Head of caudate nucleus (tissue), 42 donors: ENCODE measurements around the gene MBD5.

ENCODE experiments used
- DNase-seq, 42 donors: peaks; one replicate each; pipeline versions ENCODE4 v3.0.0 to v3.0.0-alpha.2; 2020 to 2021; ENCODE audit warnings: mixed read lengths in 7 of 42
- intact Hi-C: fragments of 100-400 bp; cut with DNase I; formaldehyde crosslinking; loops from one replicate; pipeline ENCODE4 v1.15.0; 2022

MBD5 gene

DNA sequence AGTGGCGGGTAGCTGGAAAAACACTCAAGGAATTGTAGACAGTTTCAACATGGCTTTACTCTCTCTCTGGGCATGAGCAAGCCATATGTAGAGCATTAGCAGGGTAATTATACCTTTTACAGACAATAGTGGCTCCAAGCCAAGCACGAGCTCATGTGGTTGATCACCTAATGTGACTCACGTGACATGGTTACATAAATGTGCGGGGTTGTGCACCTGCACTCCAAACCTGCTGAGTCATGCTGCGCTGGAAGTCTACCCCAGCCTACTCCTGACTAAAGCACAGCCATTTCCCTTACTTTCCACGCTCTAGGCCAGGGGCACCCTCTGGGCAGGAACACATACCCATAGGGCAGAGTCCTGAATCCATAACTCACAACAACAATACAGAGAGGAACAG lies 232.8 kb downstream of the MBD5 start:
- intact Hi-C loops: no loop called here
- no peak for DNase-seq

DNA sequence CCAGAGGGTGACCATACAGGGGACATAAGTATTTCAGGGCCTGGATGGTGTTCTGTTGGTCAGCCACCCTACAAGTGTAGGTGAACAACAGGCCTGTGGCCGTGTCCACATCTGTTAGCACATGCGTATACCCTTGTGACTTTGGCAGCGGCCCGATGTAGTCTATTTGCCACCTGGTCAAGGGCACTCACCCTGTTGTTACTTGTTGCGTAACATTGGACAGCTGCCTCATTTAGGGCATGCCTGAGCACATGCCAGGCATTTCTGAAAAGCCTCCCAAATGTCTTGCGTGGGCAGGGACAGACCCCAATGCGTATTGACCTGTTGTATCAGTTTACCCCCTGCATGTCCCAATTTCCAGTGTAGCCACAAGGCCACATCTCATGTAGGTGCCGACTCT lies 235.0 kb downstream of the MBD5 start:
- DNase-seq: no peak
- intact Hi-C loops: no loop called here

DNA sequence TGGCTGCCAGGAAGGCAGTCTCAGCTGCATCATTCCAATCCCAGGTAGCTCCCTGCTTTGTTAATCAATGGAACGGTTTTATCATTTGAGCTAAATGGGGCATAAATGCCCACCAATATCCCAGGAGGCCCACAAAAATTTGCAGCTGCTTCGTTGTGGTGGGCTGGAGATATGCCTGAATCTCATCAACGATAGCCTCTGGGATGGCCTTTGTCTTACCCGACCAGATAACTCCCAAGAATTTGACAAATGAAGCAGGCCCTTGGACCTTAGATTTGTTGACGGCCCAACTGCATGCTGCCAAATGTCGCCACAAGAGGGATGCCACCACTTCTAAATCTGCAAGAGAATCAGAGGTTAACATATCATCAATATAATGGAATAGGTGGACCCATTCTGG lies 236.4 kb downstream of the MBD5 start:
- intact Hi-C loops: no loop called here
- DNase-seq: no peak

DNA sequence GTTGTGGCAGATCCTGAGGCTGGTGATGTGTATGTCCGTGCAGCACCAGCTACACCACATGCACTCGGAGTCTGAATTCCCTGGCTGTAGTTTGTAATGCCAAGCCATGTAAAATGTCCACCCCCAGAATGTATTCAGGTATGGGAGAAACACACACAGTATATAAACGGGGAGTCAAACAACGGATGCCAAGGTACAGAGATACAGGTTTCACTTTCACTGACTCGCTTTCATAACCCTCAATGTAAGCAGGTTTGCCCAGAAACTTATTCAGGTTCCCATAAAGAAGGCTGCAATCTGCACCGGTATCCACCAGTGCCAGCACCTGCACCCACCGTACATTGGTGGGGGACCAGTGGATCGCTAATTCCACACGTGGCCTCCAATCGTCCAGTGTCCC lies 237.2 kb downstream of the MBD5 start:
- intact Hi-C loops: no loop called here
- DNase-seq: no peak

DNA sequence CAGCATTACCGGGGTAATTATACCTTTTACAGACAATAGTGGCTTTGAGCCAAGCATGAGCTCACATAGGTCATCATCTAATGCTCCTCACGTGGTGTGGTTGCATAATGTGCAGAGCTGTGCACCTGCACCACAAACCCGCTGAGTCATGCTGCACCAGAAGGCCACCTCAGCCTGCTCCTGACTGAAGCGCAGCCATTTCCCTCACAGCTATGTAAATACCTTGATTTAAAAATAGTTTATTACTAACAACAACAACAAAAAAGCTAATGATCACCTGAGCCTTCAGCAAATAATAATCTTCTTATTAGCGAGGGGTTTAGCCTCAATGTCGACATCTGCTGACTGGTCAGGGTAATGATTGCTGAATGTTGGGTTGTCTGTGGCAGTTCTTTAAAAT lies 238.8 kb downstream of the MBD5 start:
- intact Hi-C loops: no loop called here

DNA sequence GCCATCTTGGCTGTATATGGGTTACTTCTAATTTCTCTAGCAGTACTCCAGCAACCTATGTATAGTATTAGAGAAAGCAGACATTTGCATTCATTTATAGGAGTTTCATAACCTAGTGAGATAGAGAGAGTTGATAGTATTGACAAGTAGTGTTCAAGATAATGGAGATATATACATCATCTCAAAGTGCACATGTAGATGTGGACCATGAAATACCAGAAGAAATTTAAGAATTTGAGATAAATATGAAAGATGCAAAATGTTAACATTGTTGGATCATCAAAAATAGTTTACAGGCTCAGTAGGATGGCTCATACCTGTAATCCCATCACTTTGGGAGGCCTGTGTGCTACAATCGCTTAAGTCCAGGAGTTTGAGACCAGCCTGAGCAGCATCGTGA lies 243.0 kb downstream of the MBD5 start:
- DNase-seq: no peak
- intact Hi-C loops: no loop called here

More for the DNA sequence above, 238.8 kb downstream of the MBD5 start:
- DNase-seq: no peak

DNA sequence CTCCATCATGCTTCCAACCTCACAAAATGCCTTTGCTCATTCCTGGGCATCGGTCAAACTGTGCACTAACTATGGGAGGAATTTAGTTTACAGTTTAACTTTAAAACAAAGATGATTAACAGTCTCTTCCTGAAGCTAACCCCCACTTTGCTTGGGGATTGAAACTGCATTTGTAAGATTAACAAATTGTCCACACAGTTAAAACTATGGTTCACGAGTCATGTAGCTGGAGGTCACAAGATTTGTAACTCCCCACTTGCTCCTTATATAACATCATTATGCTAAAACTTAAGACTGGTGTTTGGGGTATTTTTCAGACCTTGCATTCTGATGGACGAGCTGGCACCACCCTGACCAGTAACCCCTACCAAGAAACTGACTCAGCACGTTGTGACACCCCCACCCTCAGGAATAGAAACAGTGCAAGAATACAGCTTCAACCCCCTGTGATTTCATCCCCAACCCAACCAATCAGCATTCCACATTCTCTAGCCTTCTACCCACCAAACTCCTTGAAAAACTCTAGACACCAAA lies 252.3 kb downstream of the MBD5 start:
- intact Hi-C loops: no loop called here
- DNase-seq: no peak

DNA sequence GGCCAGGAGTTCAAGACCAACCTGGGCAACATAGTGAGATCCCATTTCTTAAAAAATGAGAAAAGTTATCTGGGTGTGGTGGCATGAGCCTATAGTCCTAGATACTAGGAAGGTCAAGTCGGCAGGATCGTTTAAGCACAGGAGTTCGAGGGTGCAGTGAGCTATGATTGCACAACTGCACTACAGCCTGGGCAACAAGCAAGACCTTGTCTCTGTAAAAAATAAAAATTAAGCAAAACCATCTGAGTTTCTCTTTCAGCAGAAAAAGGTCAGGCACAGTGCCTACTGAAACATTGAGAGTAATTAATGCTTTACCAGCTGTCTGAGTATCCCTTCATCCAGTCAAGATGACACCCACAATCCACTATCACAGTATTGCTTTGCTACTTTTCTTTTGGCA lies 258.3 kb downstream of the MBD5 start:
- DNase-seq: no peak
- intact Hi-C loops: no loop called here

DNA sequence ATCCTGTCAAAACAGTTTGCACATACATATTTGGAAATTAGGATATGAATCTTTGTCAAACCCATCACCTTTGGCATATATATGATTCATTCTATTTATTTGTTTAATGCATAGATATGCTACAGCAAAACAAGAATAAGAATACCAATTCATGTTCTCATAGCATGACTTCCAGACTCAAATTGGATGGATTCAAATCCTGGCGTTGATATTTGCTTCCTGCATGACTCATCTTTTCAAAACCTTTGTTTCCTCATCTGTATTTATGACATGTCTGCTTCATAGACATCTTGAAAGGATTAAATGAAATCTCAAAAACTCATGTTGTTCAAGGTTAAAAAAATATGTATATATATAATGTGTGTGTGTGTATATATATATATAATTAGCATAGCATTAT lies 261.3 kb downstream of the MBD5 start:
- intact Hi-C loops: no loop called here

DNA sequence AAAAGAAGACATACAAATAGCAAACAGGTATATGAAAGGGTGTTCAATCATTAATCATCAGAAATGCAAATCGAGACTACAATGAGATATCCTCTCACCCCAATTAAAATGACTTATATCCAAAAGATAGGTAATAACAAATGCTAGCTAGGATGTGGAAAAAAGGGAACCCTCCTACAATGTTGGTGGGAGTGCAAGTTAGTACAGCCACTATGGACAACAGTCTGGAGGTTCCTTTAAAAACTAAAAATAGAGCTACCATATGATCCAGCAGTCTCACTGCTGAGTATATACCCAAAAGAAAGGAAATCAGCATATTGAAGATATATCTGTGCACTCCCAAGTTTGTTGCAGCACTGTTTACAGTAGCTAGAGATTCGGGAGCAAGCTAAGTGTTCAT lies 271.5 kb downstream of the MBD5 start:
- intact Hi-C loops: no loop called here
- DNase-seq: no peak

More for the DNA sequence above, 261.3 kb downstream of the MBD5 start:
- DNase-seq: no peak

DNA sequence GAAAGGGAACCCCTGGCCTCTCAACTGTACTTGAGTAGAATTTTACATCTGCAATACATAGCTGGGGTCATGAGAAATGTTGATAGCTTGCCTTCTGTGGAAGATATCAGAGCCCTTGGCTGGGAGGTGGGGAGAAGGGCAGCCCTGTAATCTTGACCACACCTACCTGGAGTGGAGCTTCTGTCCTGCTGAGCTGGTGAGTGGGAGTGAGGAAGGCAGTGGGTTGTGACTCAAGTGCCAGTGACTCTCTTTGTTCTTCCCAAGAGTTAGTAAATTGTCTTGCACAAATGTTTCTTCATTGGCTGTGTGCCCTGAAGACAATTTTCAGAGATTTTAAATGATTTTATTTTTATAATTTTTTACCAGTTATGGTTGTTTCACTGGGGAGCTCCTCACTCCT lies 277.3 kb downstream of the MBD5 start:
- DNase-seq: no peak
- intact Hi-C loops: no loop called here

DNA sequence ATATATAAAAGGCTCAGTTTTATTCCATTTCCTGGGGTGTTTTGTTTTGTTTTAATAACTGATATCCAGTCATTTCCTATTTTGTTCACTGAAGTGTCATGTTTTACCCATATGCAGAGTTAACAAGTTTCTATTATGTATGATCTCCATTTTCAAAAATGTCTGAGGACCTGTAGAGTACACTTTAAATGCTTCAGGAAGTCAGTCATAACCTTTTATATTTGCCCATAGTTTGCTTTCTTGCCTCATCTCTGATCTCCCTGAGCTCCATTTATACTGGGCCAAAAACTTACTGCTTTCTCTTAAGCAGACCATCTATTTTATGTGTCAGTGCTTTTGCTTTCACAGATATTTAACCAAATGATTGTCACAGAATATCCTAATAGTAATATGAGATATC lies 278.7 kb downstream of the MBD5 start:
- intact Hi-C loops: no loop called here
- DNase-seq: no peak

DNA sequence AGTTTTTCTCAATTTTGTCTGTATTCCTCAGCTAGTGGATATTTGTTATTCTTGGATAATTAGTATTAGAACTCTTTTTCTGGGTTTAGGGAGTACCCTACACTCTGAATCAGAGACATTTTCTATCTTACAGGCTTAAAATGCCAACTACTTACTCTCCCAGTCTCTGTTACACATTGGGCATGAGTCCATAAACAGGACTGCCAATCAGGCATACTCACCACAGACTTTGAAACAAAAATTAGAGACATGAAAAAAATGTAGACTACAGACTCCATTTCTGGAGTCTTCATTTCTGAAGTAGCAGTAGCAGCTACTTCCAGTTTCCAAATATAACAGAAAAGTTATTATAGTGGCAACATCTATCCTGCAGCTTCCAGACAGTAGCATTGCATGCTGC lies 279.7 kb downstream of the MBD5 start:
- DNase-seq: no peak
- intact Hi-C loops: no loop called here

DNA sequence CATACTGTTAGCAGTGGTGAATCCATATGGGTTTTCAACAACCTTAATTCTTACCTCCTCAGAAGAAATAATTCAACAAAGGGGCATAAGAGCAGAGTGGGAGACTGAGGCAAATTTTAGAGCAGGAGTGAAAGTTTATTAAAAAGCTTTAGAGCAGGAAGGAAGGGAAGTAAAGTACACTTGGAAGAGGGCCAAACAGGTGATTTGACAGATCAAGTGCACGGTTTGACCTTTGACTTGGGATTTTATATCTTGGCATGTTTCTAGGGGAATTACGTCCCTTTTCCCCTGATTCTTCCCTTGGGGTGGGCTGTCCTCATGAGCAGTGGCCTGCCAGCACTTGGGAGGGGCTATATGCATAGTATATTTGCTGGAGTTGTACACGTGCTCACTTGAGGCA lies 280.5 kb downstream of the MBD5 start:
- no peak for DNase-seq
- intact Hi-C loops: no loop called here

DNA sequence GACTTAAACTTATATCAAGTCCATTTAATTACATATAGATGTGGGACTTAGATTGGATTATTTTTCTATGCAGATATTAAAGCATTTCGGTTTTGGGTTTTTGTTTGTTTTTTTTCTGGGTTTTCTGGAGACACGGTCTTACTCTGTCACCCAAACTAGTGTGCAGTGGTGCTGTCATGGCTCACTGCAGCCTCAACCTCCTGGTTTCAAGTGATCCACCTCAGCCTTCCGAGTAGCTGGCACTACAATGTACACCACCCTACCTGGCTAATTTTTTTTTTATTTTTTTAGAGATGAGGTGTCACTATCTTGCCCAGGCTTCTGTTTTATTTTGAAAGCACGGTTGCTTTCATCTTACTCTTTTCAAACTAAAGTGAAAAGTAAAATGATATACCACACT lies 281.6 kb downstream of the MBD5 start:
- intact Hi-C loops: no loop called here
- no peak for DNase-seq

DNA sequence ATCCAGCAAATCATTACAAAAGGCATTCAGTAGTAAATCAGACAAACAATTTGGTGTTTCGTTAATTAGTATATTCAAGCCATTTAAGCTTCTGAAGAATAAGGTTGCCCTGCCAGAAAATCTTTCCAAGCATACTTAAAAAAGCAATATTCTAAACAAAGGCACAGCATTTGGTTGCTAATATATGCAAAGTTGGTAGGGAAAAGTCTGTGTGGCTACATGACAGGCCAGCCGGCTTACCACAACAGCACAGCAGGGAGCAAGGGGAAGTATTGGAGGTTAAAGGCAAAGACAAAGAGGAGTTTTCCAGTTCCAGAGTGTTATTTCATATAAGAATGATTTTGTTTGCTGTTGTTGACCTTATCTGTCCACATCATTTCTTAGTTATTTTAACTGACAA lies 282.3 kb downstream of the MBD5 start:
- intact Hi-C loops: no loop called here
- no peak for DNase-seq

DNA sequence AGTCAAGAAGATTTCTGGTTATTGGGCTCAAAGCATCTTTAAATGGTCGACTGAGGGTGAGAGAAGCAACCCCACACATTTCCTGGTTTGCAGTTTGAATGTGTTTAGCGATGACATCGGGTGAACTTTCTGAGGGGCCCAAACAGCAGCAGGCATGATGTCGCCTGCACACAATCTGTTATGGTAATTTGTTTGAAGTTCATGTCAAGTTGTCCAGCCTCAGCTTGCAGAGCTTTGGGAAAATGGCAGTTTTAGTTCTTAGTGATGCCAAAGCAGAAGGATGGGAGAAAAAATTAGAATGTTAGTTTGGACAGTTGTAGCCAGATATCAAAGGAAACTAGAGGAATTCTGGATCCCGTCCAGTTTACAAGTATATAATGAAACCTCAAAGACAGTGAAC lies 284.6 kb downstream of the MBD5 start:
- no peak for DNase-seq
- intact Hi-C loops: no loop called here

DNA sequence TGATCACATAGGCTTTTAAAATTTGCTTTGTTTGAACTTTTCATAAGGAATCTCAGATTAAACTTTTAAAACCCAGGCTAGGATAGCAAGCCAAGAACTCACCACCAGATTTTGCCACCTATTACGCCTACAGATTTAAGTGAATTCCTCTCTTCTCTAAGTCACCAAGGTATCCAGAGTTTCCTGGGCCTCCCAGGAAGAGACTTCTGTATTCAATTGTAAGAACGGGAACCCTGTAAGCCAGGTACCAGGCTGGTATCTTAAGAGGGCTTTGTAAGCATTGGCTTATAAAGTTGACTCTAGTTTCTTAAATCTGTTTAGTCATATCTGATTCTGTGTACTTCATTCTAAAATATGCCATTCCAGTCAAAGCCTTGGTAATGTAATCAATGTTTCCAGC lies 285.1 kb downstream of the MBD5 start:
- intact Hi-C loops: no loop called here

DNA sequence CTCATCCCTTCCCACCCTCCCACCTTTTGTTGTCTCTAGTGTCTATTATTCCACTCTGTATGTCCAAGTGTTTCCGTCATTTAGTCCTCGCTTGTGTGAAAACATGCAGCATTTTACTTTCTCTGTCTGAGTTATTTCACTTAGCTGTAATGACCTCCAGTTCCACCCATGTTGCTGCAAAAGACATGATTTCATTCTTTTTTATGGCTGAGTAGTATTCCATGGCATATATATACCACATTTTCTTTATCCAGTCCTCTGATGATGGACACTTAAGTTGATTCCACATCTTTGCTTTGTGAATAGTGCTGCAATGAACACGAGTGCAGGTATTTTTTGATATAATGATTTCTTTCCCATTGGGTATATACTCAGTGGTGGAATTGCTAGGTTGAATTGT lies 296.7 kb downstream of the MBD5 start:
- DNase-seq: no peak
- intact Hi-C loops: no loop called here

More for the DNA sequence above, 285.1 kb downstream of the MBD5 start:
- DNase-seq: no peak

DNA sequence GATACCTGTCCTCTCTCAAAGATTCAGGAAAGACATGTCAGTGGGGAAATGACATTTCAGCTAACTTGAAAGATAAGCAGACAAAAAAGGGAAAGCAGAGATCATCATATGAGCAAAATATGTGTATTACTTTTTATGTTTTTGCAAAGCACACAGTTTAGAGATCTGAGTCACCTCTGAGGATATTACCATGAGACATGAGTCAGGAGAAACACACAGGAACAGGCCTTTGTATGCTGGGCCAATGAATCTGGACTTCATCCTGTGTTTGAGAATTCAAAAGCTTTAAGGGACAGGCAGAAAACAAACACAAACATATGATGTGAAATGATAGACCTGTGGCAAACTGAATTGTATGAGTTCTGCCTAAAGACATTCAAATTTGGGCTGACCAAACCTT lies 317.6 kb downstream of the MBD5 start:
- DNase-seq: no peak
- intact Hi-C loops: no loop called here

DNA sequence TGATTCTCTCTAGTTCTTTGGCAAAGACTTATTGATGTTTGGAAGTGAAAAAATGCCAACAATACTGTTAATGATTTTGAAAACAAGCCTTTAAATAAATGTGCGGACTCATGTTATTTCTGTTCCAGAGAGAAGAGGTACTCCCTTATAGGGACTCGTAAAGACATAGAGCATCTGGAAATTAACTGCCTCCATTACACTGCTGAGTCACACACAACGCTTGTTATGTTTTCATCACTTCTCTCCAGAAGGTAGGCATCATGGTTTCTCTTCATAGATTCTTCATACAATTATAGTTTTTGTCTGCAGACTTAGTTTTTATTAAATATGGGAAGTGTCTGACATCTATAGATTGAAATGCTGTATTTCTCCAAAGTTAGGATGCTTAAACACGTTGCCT lies 321.2 kb downstream of the MBD5 start:
- no peak for DNase-seq
- intact Hi-C loops: no loop called here

DNA sequence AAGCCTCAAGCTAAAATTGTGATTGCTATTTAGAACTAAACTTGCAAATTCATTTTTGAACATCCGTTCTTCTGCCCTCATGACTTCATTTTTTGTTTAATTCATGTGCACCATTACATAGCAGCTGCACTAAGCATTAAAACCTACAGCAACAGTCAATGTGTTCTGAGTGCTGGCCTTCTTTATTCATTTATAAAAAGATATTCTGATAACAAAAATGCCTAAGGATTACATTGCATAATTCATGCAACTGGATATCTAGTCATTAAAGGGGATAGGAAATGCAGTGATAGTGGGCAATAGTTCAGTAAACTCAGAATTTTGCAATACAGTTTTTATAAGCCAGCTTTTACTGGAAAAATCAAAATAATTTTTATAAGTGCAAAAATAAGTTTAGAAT lies 329.3 kb downstream of the MBD5 start:
- DNase-seq: no peak
- intact Hi-C loops: no loop called here
